HG03064 (cell line): ENCODE measurements around the gene NOL9.
"Not testable (repeated sequence)": the region's sequence is repeated elsewhere in the genome, so short reads cannot be mapped to it uniquely, and the experiment has no call there.

Source experiments
- ATAC-seq: cut with Tn5 transposase; IDR thresholded peaks from one replicate; pipeline ENCODE4 v1.9.1; 2021; ENCODE audit warnings: low read depth; ENCODE audit not compliant: unreplicated experiment

NOL9 gene

DNA sequence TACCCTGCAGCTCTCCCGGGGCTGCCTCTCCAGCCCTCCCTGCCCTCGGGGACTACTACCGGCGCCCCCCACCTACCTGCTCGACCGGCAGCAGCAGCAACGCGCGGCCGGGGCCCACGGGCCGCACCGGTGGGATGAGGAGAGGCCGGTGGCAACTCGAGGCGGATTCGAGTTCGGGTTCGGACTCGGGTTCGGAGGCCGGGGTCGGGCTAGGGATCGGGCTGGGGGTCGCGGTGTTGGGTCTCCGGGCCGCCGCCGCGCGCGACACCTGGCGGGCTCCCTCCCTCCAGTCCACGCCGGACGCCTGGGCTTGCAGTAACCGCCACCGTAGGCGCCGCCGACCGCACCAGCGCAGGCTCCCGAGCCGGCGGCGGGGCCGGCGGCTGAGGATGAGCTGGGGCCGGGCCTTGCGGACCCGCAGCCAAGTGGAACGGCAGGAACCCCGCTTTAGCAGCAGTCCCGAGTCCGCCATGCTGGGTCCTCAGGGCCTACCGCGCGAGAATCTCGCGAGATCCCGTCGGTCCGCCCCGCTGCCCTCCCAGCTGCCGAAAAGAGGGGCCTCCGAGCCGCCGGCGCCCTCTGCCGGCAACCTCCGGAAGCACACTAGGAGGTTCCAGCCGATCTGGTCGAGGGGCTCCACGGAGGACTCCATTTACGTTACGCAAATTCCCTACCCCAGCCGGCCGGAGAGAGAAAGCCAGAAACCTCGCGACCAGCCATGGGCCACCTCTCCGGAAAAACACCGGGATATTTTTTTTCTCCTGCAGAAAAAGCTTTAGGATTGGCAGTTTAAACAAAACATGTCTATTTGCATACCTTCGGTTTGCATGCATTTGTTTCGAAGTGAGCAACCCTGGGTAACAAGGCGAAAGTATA is at the start of gene NOL9:
TSS of gene NOL9 (minus strand) at position 483 of the 876 bp plus-strand sequence. CDS start at position 472, 11 bp downstream.
- ATAC-seq: peak; percentile 75

GRCh38 chr1:6603238-6603914 is 49.1 kb upstream of the NOL9 start:
- peak; percentile 9 for ATAC-seq

DNA sequence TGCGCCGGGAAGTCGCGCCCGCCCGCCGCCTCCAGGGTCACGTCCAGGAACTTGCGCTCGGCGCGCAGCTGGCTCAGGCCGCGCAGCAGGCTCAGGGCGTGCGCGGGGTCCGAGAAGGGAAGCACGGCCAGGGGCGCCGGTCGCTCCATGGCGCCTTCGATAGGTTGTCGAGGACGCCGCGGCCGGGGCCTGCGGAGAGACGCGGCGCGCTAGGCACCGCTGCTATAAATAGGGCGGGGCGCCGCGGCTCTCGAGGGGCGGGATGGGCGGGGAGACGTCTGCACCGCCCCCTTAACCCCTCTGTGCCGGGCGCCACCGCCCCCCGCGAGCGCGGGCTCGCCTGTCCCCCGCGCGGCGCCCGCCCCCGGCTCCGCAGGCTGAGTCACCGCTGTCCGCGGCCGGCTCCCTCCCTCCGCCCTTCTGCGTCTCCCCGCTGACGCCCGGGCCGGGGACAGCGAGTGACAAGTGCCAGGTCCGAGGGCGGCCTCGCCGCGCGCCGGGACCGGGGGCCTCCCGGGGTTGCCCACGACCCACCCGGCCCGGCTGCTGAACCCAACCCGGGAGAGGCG is 48.4 kb upstream of the NOL9 start, which contains the start of gene KLHL21:
TSS of gene KLHL21 (minus strand) at position 201 of the 569 bp plus-strand sequence. CDS start at position 149, 52 bp downstream.
- ATAC-seq: peak; percentile 53

DNA sequence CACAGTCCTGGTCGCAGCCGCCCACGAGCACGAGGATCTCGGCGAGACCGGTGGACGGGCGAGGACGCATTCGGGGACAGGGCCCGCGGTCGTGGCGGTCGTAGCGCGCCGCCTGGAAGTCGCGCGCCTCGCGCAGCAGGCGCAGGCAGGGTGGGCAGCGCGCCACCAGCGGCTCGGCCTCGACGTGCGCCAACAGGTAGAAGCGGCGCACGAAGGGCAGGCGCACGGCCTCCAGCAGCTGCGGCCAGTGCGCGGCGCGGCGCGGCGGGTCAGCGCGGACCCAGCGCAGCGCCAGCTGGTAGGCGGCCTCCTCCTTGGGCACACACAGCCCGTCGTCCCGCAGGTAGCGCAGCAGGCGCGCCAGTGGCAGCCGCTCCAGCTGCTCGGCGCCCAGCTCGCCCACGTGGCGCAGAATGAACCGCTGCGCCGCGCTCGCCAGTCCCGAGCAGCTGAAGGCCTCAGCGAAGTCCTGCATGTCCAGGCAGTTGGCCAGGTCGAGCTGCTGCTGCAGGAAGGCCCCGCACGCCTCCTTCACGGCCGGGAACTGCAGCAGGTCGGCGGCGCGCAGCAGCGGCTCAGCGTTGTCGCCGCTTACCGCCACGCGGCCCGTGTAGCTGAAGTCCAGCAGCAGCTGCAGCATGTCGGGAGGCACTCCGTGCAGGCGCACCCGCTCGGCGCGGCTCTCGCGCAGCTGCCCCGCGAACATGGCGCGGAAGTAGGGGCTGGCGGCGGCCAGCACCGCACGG is 47.8 kb upstream of the NOL9 start:
- peak; percentile 31 for ATAC-seq

DNA sequence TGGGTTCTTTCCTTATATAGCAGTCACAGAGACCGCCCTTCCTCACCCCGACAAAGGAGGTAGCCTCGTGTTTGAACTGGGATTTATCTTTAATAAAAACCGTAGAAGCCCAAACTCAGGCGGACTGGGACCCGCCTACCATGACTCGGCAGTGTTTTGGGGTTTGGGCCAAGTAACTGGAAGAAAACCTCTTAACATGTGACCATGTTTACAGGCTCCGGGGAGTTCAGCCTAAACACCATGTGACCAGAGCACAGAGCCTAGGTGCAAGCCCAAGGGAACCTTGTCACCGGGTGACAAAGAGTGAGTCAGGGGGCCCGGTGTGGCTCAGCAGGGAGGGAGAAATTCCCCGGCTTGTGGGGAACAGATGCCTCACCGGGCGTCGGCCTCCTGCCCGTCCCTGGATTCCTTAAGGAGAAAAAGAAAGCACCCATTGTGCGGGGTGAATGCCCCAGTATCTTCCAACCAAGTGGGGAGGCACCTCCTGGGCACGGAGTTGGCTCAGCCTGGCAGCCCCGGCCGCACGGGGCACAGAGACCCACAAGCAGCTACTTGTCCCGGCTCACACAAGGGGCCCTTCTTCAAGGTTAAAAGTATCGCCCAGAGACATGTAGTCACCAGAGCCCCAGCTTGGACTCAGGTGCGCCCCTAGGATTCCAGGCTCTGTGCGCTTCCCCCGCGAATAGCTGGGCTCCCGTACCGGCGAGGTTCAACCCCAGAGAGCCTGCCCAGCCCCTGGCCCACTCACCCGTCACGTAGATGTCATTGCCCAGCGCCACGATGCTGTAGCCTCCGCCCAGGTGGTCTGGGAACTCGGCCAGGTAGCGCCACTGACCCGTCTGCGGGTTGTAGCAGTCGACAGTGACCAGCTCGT is 47.0 kb upstream of the NOL9 start:
- ATAC-seq: no peak

GRCh38 chr1:6600410-6601048 is 46.2 kb upstream of the NOL9 start:
- no peak for ATAC-seq

GRCh38 chr1:6599991-6600390 is 45.7 kb upstream of the NOL9 start:
- not testable (repeated sequence) for ATAC-seq

DNA sequence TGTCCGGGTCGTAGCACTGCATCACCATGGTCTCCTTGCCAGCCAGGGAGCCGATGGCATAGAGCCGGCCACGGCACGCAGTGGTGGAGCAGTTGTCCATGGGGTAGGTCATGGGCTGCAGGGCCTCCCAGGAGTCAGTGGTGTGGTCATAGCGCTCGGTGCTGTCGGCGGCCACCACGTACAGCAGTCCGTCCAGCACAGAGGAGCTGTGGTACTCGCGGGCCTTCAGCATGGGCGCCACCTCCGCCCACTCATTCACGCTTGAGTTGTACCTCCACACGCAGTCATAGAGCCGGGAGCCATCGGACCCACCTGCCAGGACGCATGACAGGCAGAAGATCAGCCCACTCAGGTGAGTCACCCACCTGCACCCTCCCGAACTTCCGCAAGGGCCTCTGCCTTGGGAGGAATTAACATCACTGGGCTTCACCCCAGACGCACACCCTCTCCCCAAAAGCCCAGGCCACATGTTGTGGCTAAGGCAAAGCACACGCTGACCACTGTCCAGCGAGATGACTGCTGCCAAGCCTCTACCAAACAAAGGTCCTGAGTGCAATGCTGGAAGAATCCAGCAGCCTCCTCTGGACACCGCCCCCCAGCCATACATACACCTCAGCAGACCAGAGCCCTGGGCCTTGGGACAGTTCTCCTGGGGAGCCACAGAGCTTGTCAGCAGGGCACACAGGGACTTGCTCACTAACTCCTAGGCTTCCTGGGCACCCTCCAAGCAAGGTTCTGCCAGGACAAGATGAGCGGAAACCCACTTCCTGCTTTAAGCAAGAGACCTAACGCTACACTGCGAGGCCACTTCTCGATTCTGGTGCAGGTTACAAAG is 45.0 kb upstream of the NOL9 start:
- ATAC-seq: no peak

GRCh38 chr1:6597777-6598131 is 43.4 kb upstream of the NOL9 start:
- no peak for ATAC-seq

DNA sequence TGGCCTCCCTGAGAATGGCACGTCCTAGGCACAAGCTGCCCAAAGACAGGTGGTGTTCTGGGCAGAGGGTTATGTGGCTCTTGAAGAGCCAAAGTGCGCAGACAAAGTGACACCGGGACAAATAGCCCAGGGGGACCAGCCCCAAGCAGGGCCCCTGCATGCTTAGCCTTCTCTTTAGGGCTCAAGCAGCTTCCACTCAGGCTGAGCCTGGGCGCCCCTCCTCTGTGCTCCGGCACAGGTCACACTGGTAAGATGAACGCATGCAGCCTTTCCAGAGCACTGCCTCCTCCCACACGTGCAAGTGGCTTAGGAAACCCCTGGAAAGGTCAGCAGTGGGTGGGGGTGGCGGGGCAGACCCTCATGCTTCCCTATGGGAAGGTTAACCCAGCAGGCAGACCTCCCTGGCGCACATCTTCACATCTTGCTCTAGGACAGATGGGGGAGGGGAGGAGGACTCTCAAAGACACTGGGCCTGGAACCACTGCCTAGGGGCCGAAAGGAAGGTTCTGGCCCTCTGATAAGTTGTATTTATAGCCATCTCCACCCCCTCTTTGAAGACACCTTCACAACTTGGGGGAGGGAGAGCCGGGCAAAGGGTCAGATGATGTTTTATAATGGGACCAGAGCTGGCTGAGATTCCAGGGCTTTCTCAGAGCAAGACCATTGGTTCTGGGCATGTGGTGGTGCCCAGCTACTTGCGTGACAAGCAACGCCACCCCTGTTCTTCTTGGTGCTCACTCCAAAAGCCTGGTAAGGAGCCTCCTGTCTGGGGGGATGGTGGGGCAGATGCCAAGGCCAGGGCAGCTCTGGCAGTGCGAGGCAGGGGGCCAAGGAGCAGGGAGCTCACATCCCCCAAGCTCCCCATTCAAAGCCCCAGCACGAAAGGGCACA is 42.8 kb upstream of the NOL9 start:
- ATAC-seq: no peak

DNA sequence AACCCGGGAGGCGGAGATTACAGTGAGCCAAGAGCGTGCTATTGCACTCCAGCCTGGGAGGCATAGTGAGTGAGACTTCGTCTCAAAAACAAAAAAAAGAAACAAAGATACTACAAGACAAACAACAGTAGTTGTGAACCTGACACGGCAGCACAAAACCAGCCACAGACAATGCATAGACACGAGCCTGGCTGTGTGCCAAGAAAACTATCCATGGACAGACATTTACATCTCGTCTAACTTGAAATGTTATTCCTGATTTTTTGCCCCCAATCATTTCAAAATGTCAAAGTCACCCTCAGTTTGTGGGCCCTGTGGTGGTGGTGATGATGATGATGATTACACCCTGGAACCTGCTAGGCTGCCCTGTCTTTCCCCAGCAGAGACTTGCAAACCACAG is 42.0 kb upstream of the NOL9 start:
- no peak for ATAC-seq

DNA sequence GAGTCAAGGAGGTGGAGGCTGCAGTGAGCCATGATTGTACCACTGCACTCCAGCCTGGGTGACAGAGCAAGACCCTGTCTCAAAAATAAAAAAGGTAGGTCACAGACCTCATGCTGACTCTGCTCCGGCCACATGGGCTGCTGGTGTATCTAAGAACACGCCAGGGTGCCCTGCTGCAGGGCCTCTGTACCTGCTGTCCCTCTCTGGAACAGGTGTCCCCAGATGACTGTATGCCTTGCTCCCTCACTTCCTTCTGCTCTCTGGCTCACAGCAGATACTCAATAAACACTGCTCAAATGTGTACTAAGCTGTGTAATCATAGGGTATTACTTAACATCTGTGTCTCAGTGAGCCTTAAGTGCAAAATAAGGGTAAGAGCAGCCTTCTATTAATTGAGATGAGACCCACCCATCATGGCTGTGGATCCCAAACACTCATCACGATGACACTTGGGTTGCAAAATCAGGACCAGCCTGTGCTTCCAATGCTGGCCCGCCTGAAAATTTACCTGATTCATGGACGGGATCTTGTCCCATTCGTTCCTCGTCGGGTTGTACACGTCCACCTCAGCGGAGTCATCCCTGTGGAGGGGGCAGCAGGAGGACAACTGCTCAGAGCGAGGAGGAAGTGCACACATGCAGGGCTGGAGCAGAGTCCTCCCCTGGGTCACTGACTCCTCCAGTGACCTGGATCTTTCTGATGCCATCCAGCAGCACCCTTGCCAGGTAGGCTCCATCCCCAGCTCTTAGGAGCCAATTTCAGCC is 40.8 kb upstream of the NOL9 start:
- no peak for ATAC-seq

DNA sequence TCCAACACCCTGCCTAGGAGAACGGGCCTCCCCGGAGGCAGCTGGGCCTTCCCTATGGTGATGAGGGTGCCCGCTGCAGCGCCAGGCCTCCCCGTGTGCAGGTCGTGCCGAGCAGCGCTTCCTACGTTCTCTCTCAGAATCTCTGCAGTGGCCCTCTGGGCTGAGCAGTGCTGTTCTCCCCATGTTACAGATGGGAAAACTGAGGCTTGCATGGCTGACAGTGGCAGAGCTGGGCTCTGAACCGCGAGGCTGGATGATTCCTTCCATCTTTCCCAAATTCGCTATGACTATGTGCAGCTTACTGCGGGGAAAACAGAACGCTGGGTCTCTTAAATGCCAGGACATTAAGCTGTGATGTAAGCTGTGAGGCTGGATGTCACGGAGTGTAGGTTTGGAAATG is 39.5 kb upstream of the NOL9 start:
- no peak for ATAC-seq

- no peak for ATAC-seq
These were observed 38.7 kb upstream of the NOL9 start for GRCh38 chr1:6592865-6593593.

DNA sequence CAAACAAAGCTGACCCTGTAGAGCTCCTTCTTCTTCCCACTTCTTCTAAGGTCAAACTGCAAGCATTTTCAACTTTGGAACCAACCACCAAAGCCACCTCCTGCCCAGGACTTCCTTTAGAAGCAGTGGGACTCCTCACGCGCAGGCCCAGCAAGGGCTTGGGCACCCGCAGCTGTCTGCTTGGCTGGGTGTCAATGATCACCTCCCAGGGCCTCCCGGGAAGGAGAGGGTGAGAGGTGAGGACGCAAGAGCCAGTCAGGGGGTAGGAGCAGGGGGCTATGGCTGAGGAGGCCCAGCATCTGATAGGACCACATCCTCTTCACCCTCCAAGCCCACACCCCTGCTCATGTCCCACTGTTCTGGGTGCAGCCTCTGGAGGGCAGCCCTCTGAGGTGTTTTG is 38.1 kb upstream of the NOL9 start:
- no peak for ATAC-seq

DNA sequence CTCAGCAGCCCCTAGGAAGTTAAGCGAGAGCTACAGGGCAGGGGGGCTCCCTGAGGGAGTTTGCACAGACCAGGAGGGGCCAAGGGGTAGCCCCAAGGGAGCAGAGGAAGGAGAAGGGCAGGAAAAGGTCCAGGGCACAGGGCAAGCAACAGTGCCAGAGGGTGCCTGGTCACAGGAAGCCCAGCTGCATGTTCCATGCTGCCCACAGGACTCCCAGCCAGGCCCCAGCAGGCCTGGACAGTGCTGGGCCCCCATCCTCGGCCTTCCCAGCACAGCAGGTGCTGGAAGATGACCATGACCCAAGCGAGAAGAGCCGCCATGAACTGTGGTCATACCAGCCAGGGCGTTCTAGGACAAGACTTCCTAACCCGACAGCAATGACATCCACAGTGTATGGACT is 37.3 kb upstream of the NOL9 start:
- ATAC-seq: no peak
